ENCODE measurements around the gene KIAA1958. TPM values are rescaled to one million over a fixed set of nuclear protein-coding genes. Genes with fewer than 3 reads are reported as not detected.

Gene KIAA1958
- total and polyA plus RNA-seq, 2 of the 8 experiments (the other 6 are each of a cell fraction or from before 2014, with no cell fraction given), result 11.4 to 43.8 TPM

DNA sequence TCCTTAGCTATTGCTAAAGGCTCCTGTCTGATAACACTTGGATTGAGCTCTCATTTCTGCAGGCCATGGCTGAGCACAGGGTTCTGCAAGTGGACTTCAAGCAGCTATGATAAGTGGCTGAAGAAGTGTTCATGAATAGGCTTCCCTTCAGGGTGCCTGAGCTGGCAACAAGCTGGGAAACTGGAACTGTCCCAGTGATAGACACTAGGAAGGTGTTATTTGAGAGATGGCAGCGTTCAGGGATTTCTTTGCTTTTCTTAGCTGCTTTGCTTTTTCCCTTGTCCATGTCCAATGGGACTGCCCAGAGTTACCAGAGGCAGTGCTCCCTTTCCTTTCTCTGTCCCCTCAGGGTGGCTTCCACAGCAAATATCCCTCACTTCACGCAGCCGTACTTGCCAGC lies 155.5 kb downstream of the KIAA1958 start:
- Histone ChIP-seq H3K14ac (ENCODE audit: insufficient read length) (no peak overlapping the region), H3K23me2 (ENCODE audit: low read depth, low read length) (no peaks in the 10 kb centered on the region), H4K8ac (ENCODE audit: extremely low read depth, insufficient read depth, low read length) (peak overlapping the region; percentile 48; the same call in 1 of the 2 replicates), H3K36me3 (ENCODE audit: control insufficient read depth in 2 of 4, insufficient read depth in 4 of 4, low read length in 3 of 4) (peaks cover 0 to 10% (median 0%) of the 10 kb centered on the region in 4 experiments; a peak in 2 of 8 replicates), H3K9me3 (ENCODE audit: insufficient read depth in 2 of 2, low read depth in 1 of 2, low read length in 1 of 2) (peaks cover 4 to 7% of the 10 kb centered on the region in 2 experiments; a peak in 3 of 4 replicates), H4K20me1 (replicated peaks in 1 of 2; ENCODE audit: control insufficient read depth in 1 of 2, insufficient read depth in 2 of 2, low read length in 2 of 2) (no peaks in the 10 kb centered on the region), H2AK5ac (ENCODE audit: low read depth, low read length) (no peak overlapping the region), H4K91ac (replicated peaks; ENCODE audit: insufficient read length, low read length) (no peak overlapping the region), H2BK120ac (replicated peaks; ENCODE audit: low read depth, low read length) (no peak overlapping the region), H3K23ac (ENCODE audit: insufficient read length) (no peak overlapping the region), H2BK15ac (ENCODE audit: low read length) (no peak overlapping the region), H3K4ac (replicated peaks; ENCODE audit: insufficient read length, low read depth, low read length) (no peak overlapping the region), H3K9ac (replicated peaks in 1 of 4; ENCODE audit: extremely low read depth in 1 of 4, low read depth in 3 of 4, low read length in 3 of 4) (no peak overlapping the region; a peak in 1 of 7 replicates), H3K79me2 (ENCODE audit: control insufficient read depth in 1 of 2, insufficient read depth in 2 of 2, low read length in 2 of 2) (0 out of 4 replicates have a peak, but pooled peaks cover 0 to 4% of the 10 kb centered on the region in 2 experiments), H3K27me3 (replicated peaks in 1 of 4; ENCODE audit: control insufficient read depth in 3 of 4, extremely low read depth in 1 of 4, insufficient read depth in 3 of 4, low read length in 3 of 4) (no peaks in the 10 kb centered on the region), H3K56ac (replicated peaks; ENCODE audit: insufficient read length, low read depth, low read length) (no peak overlapping the region), H3K27ac (ENCODE audit: low read depth, low read length) (no peak overlapping the region), H3K18ac (ENCODE audit: extremely low read depth, low read length) (no peak overlapping the region), H2BK12ac (ENCODE audit: low read depth, low read length) (no peak overlapping the region), H2BK20ac (ENCODE audit: low read length) (no peak overlapping the region), H3K4me2 (ENCODE audit: insufficient read depth in 1 of 2, low read depth in 2 of 2, low read length in 2 of 2) (no peak overlapping the region), H3K4me3 (ENCODE audit: extremely low read depth in 1 of 4, insufficient read depth in 2 of 4, low read depth in 3 of 4, low read length in 4 of 4) (no peak overlapping the region), H4K5ac (ENCODE audit: insufficient read length, low read depth, low read length) (no peak overlapping the region), H2BK5ac (ENCODE audit: low read depth, low read length) (no peak overlapping the region), H2AFZ (ENCODE audit: low read length) (no peak overlapping the region), H3K4me1 (replicated peaks in 1 of 4; ENCODE audit: control insufficient read depth in 3 of 4, insufficient read depth in 4 of 4, low read length in 3 of 4) (peaks cover 0 to 5% (median 0%) of the 10 kb centered on the region in 4 experiments; a peak in 1 of 7 replicates), H3K79me1 (ENCODE audit: low read depth, low read length) (no peaks in the 10 kb centered on the region)
- no peak for DNase-seq (ENCODE audit: low read depth in 1 of 2, low spot score in 2 of 2)
- 83% methylated on average over 3 of the region's 3 CpGs; no CpG with 5 or more reads in 1 of the 2 experiments for WGBS, 2 experiments (ENCODE audit: extremely low coverage in 1 of 2, insufficient coverage in 1 of 2, insufficient read length in 1 of 2, insufficient replicate concordance in 2 of 2, low coverage in 1 of 2, low lambda C conversion rate in 2 of 2, missing lambda C conversion rate in 1 of 2)
- FAIRE-seq, result no peak
- POLR2A ChIA-PET (ENCODE audit: partially characterized antibody), result interaction anchor here (1.1 kb wide), 1 partner anchor 22 kb away, joined by 3 read pairs; no protein-coding TSS in a partner anchor
- TF ChIP-seq ATF2 (IDR thresholded peaks at IDR 0.05; ENCODE audit: low read length) (no peak), CBX8 (IDR thresholded peaks at IDR 0.05; ENCODE audit: borderline replicate concordance, low read depth, low read length) (no peak), PHF8 (conservative IDR thresholded peaks at IDR 0.05; ENCODE audit: low read depth, low read length) (no peak), MAFK (IDR thresholded peaks at IDR 0.05; ENCODE audit: low read depth, low read length) (no peak)
- CTCF ChIA-PET (ENCODE audit: partially characterized antibody), result interaction anchor here (0.8 to 1.0 kb wide), 3 partner anchors 12 to 94 kb away, joined by 3 to 5 read pairs (median 3); no protein-coding TSS in a partner anchor

Data from H1 (cell line).